Stimulated activated CD8-positive, alpha-beta memory T cell treated with anti-CD3 and anti-CD28 coated beads, Interleukin-4, amount 100 ng/mL, for 4 hours (primary cell): ENCODE measurements around the gene CNPY2.
"Not testable (repeated sequence)": the region's sequence is repeated elsewhere in the genome, so short reads cannot be mapped to it uniquely, and the experiment has no call there.

ENCODE experiments used
- DNase-seq, 2 donors: peaks; one replicate each; pipeline ENCODE4 v3.0.0-alpha.2; 2020; ENCODE audit warnings: low read depth in 2 of 2, low spot score in 1 of 2

CNPY2 gene

GRCh38 chr12:56298828-56299227, 17.0 kb downstream of the CNPY2 start:
- no peak for DNase-seq

- DNase-seq, result no peak
Observed at GRCh38 chr12:56297400-56297799, 18.4 kb downstream of the CNPY2 start.

- DNase-seq, result no peak
Observed at GRCh38 chr12:56296295-56296694, 19.5 kb downstream of the CNPY2 start.

- no peak for DNase-seq
Observed at GRCh38 chr12:56293795-56294194, 22.0 kb downstream of the CNPY2 start.

- DNase-seq, result no peak
Observed at GRCh38 chr12:56288705-56289387, 26.9 kb downstream of the CNPY2 start.

- no peak for DNase-seq
Observed at GRCh38 chr12:56286044-56286830, 29.6 kb downstream of the CNPY2 start.

GRCh38 chr12:56284263-56284662, 31.5 kb downstream of the CNPY2 start:
- not testable (repeated sequence) for DNase-seq

- no peak for DNase-seq
Observed at GRCh38 chr12:56282579-56282978, 33.2 kb downstream of the CNPY2 start.

- no peak for DNase-seq
Observed at GRCh38 chr12:56282030-56282429, 33.8 kb downstream of the CNPY2 start.

- no peak for DNase-seq
Observed at GRCh38 chr12:56280849-56281248, 34.9 kb downstream of the CNPY2 start.

- no peak for DNase-seq
Observed at GRCh38 chr12:56278905-56279304, 36.9 kb downstream of the CNPY2 start.

- no peak for DNase-seq
Observed at GRCh38 chr12:56274299-56274698, 41.5 kb downstream of the CNPY2 start.

- not testable (repeated sequence) for DNase-seq
Observed at GRCh38 chr12:56272468-56272867, 43.3 kb downstream of the CNPY2 start.

GRCh38 chr12:56271031-56271430, 44.8 kb downstream of the CNPY2 start:
- DNase-seq, result no peak

GRCh38 chr12:56267443-56268071, 48.2 kb downstream of the CNPY2 start:
- no peak for DNase-seq

GRCh38 chr12:56266693-56267442, 48.9 kb downstream of the CNPY2 start, which contains the start of gene COQ10A:
TSS of gene COQ10A (plus strand) at chr12:56266942. CDS start at chr12:56267119, 177 bp downstream.
- peak; percentile 72 to 77 for DNase-seq

- DNase-seq, result not testable (repeated sequence)
Observed at GRCh38 chr12:56266068-56266692, 49.6 kb downstream of the CNPY2 start.

GRCh38 chr12:56262955-56263354, 52.8 kb downstream of the CNPY2 start:
- DNase-seq, result not testable (repeated sequence)

GRCh38 chr12:56261503-56262232, 54.1 kb downstream of the CNPY2 start:
- DNase-seq, result no peak

GRCh38 chr12:56260921-56261320, 54.9 kb downstream of the CNPY2 start:
- no peak for DNase-seq
